ENCODE data around the gene GABRB3.

GRCh38 chr15:26771578-26772153 lies 1.2 kb downstream of the GABRB3 start:
- TF ChIP-seq CTCF (IDR thresholded peaks at IDR 0.05) = no peak
- TF ChIP-seq POLR2A (IDR thresholded peaks at IDR 0.05) = no peak
